GM23248 (cell line): ENCODE results near the gene DPYD.

Source experiments
- EZH2 ChIP-seq: fragments of 200-600 bp; sonication (generic); IDR thresholded peaks from 2 replicates; pipeline ENCODE4 v1.6.1; 2018; ENCODE audit warnings: antibody characterized with exemption, mild to moderate bottlenecking; ENCODE audit not compliant: insufficient read depth, poor library complexity, severe bottlenecking
- EZH2phosphoT487 ChIP-seq: fragments of 200-600 bp; sonication (generic); IDR thresholded peaks from 2 replicates; pipeline ENCODE4 v1.6.1; 2018; ENCODE audit warnings: antibody characterized with exemption, moderate library complexity, mild to moderate bottlenecking, low read depth; ENCODE audit not compliant: insufficient read depth

GRCh38 chr1:97947695-97948094 lies 26.9 kb upstream of the DPYD start:
- no peak for TF ChIP-seq EZH2
- no peak for TF ChIP-seq EZH2phosphoT487
